K562 (cell line): ENCODE data around the gene SLC12A9. TPM values are rescaled to one million over a fixed set of nuclear protein-coding genes. Genes with fewer than 3 reads are reported as not detected.

Source experiments
- ASH1L ChIP-seq: fragments of 450-650 bp; IDR thresholded peaks from 2 replicates; pipeline ENCODE4 v1.6.1; 2018; ENCODE audit warnings: borderline replicate concordance, mild to moderate bottlenecking, low read depth; ENCODE audit not compliant: partially characterized antibody
- EGR1 ChIP-seq: fragments of 450-650 bp; conservative IDR thresholded peaks from 2 replicates; pipeline ENCODE4 v1.6.1; 2017; ENCODE audit warnings: mild to moderate bottlenecking
- MBD2 ChIP-seq: sonication (generic); IDR thresholded peaks from 2 replicates; pipeline ENCODE4 v1.6.1; 2016; ENCODE audit warnings: low read depth, borderline replicate concordance
- NFYB ChIP-seq: IDR thresholded peaks from 2 replicates; pipeline ENCODE4 v1.6.1; 2011; ENCODE audit warnings: mild to moderate bottlenecking, moderate library complexity; ENCODE audit not compliant: insufficient read length; ENCODE audit errors: extremely low read depth
- NR2C2 ChIP-seq, 2 experiments: fragments of 200-800 bp in 1 of 2; sonication (Bioruptor generic) in 1 of 2; sonication (generic) in 1 of 2; formaldehyde crosslinking in 1 of 2; IDR thresholded peaks; 2 replicates each; pipeline versions ENCODE4 v1.6.1 to v1.8.0; 2016 to 2022; ENCODE audit warnings: mild to moderate bottlenecking in 1 of 2, missing compliant biosample characterization in 1 of 2, missing genetic modification characterization in 1 of 2, missing genetic modification reagents in 1 of 2
- PML ChIP-seq: IDR thresholded peaks from 2 replicates; pipeline ENCODE4 v1.6.1; 2012; ENCODE audit warnings: low read length, inconsistent platforms
- POLR2B ChIP-seq: fragments of 450-650 bp; IDR thresholded peaks from 2 replicates; pipeline ENCODE4 v1.6.1; 2018; ENCODE audit warnings: low read depth; ENCODE audit not compliant: partially characterized antibody
- ZNF444 ChIP-seq: fragments of 250-450 bp; sonication (Bioruptor Pico); IDR thresholded peaks from 2 replicates; pipeline ENCODE4 v1.4.0; 2020; ENCODE audit warnings: mild to moderate bottlenecking, moderate library complexity
- ZNF778 ChIP-seq: fragments of 450-650 bp; formaldehyde crosslinking; IDR thresholded peaks from 2 replicates; pipeline ENCODE4 v1.4.0; 2020; ENCODE audit warnings: mild to moderate bottlenecking, moderate library complexity
- polyA plus RNA-seq, 8 experiments: library from polyadenylated mRNA; depleted of rRNA in 4 of 8; stranded (reverse) in 5 of 8; unstranded in 3 of 8; fragments of >200 nt; fragmentation: Nextera tagmentation in 2 of 8; fragmentation: Illumina TruSeq in 1 of 8; extraction: Ambion mirVana in 2 of 8; extraction: Trizol in 1 of 8; gene quantifications; 2 replicates each; pipeline versions ENCODE4 v1.2.1 to v1.2.3, GENCODE V29; 2011 to 2014; ENCODE audit warnings: inconsistent platforms in 1 of 8, missing spikeins in 1 of 8
- total RNA-seq, 7 experiments: library from RNA; depleted of rRNA in 6 of 7; stranded (reverse); fragments of >200 nt in 6 of 7; fragmentation: Illumina TruSeq in 2 of 7; extraction: Trizol in 2 of 7; gene quantifications; 2 replicates each; pipeline versions ENCODE4 v1.2.1 to v1.2.3, GENCODE V29; 2011 to 2021; ENCODE audit warnings: low replicate concordance in 1 of 7
- TF ChIP-seq, protein P1 (sequence below), 3 experiments: fragments of 200-800 bp in 1 of 3; fragments of 250-450 bp in 1 of 3; fragments of 450-650 bp in 1 of 3; sonication (Bioruptor Pico) in 1 of 3; sonication (Bioruptor generic) in 1 of 3; formaldehyde crosslinking in 1 of 3; IDR thresholded peaks; 2 replicates each; pipeline versions ENCODE4 v1.6.1 to v1.8.0; 2016 to 2022; ENCODE audit warnings: mild to moderate bottlenecking in 2 of 3, missing genetic modification characterization in 2 of 3, missing compliant biosample characterization in 1 of 3, moderate library complexity in 1 of 3
- TF ChIP-seq, protein P2 (sequence below): sonication (generic); formaldehyde crosslinking; IDR thresholded peaks from 2 replicates; pipeline ENCODE4 v1.8.0; 2022; ENCODE audit warnings: mild to moderate bottlenecking, missing genetic modification reagents
- TF ChIP-seq, protein P3 (sequence below): sonication (generic); formaldehyde crosslinking; IDR thresholded peaks from 2 replicates; pipeline ENCODE4 v1.8.0; 2023; ENCODE audit warnings: missing genetic modification reagents, mild to moderate bottlenecking, borderline replicate concordance

The SLC12A9 gene
- total and polyA plus RNA-seq, 9 of the 15 experiments (the other 6 are each of a cell fraction or from before 2014, with no cell fraction given) = 0.06 to 20.2 (median 10.7) TPM

DNA sequence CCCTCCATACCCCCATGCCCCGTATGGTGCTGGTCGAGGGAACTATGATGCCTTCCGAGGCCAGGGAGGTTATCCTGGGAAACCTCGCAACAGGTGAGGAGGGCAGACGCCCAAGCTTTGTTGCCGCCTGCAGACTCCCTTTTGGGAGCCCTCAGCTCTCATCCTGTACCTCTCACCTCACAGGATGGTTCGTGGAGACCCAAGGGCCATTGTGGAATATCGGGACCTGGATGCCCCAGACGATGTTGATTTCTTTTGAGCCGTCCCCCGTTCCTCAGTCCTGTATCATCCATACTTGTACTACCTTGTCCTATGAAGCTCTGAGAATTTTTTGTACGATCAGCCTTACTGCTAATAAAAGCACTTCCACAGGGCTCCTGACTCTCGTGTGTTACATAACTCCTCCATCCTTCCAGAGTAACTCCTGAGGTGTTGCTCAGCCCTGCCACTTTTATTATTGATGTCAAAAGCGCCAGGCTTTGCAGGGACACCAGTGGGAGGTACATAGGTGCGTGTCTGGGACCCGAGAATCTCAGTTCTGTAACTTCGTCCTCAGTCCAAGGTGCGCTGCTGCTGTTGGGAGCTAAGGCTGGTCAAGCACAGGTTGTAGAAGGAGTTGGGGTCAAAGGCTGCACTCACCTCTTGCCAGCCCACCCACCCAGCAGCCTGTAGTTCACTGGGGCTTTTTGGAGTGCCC lies 35.9 kb downstream of the SLC12A9 start (continued):
- TF ChIP-seq, protein P1, sequence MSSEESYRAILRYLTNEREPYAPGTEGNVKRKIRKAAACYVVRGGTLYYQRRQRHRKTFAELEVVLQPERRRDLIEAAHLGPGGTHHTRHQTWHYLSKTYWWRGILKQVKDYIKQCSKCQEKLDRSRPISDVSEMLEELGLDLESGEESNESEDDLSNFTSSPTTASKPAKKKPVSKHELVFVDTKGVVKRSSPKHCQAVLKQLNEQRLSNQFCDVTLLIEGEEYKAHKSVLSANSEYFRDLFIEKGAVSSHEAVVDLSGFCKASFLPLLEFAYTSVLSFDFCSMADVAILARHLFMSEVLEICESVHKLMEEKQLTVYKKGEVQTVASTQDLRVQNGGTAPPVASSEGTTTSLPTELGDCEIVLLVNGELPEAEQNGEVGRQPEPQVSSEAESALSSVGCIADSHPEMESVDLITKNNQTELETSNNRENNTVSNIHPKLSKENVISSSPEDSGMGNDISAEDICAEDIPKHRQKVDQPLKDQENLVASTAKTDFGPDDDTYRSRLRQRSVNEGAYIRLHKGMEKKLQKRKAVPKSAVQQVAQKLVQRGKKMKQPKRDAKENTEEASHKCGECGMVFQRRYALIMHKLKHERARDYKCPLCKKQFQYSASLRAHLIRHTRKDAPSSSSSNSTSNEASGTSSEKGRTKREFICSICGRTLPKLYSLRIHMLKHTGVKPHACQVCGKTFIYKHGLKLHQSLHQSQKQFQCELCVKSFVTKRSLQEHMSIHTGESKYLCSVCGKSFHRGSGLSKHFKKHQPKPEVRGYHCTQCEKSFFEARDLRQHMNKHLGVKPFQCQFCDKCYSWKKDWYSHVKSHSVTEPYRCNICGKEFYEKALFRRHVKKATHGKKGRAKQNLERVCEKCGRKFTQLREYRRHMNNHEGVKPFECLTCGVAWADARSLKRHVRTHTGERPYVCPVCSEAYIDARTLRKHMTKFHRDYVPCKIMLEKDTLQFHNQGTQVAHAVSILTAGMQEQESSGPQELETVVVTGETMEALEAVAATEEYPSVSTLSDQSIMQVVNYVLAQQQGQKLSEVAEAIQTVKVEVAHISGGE (CRISPR knock-in tag; IDR thresholded peaks at IDR 0.05) = no peak
- TF ChIP-seq POLR2B (peak; percentile 9), ZNF778 (CRISPR knock-in tag) (no peak), ASH1L (no peak), ZNF444 (CRISPR knock-in tag) (no peak), EGR1 (no peak), NFYB (no peak), MBD2 (0 out of 2 replicates have a peak, but pooled peaks have one; percentile 1), NR2C2 (CRISPR knock-in tag; IDR thresholded peaks at IDR 0.05) (peak; percentile 38; the same call in 1 of the 2 replicates), NR2C2 (tag; IDR thresholded peaks at IDR 0.05) (no peak), PML (peak; percentile 12; the same call in 1 of the 2 replicates)
- TF ChIP-seq, protein P2, sequence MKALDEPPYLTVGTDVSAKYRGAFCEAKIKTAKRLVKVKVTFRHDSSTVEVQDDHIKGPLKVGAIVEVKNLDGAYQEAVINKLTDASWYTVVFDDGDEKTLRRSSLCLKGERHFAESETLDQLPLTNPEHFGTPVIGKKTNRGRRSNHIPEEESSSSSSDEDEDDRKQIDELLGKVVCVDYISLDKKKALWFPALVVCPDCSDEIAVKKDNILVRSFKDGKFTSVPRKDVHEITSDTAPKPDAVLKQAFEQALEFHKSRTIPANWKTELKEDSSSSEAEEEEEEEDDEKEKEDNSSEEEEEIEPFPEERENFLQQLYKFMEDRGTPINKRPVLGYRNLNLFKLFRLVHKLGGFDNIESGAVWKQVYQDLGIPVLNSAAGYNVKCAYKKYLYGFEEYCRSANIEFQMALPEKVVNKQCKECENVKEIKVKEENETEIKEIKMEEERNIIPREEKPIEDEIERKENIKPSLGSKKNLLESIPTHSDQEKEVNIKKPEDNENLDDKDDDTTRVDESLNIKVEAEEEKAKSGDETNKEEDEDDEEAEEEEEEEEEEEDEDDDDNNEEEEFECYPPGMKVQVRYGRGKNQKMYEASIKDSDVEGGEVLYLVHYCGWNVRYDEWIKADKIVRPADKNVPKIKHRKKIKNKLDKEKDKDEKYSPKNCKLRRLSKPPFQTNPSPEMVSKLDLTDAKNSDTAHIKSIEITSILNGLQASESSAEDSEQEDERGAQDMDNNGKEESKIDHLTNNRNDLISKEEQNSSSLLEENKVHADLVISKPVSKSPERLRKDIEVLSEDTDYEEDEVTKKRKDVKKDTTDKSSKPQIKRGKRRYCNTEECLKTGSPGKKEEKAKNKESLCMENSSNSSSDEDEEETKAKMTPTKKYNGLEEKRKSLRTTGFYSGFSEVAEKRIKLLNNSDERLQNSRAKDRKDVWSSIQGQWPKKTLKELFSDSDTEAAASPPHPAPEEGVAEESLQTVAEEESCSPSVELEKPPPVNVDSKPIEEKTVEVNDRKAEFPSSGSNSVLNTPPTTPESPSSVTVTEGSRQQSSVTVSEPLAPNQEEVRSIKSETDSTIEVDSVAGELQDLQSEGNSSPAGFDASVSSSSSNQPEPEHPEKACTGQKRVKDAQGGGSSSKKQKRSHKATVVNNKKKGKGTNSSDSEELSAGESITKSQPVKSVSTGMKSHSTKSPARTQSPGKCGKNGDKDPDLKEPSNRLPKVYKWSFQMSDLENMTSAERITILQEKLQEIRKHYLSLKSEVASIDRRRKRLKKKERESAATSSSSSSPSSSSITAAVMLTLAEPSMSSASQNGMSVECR (CRISPR knock-in tag) = 0 out of 2 replicates have a peak, but pooled peaks have one; percentile 25
- TF ChIP-seq, protein P3, sequence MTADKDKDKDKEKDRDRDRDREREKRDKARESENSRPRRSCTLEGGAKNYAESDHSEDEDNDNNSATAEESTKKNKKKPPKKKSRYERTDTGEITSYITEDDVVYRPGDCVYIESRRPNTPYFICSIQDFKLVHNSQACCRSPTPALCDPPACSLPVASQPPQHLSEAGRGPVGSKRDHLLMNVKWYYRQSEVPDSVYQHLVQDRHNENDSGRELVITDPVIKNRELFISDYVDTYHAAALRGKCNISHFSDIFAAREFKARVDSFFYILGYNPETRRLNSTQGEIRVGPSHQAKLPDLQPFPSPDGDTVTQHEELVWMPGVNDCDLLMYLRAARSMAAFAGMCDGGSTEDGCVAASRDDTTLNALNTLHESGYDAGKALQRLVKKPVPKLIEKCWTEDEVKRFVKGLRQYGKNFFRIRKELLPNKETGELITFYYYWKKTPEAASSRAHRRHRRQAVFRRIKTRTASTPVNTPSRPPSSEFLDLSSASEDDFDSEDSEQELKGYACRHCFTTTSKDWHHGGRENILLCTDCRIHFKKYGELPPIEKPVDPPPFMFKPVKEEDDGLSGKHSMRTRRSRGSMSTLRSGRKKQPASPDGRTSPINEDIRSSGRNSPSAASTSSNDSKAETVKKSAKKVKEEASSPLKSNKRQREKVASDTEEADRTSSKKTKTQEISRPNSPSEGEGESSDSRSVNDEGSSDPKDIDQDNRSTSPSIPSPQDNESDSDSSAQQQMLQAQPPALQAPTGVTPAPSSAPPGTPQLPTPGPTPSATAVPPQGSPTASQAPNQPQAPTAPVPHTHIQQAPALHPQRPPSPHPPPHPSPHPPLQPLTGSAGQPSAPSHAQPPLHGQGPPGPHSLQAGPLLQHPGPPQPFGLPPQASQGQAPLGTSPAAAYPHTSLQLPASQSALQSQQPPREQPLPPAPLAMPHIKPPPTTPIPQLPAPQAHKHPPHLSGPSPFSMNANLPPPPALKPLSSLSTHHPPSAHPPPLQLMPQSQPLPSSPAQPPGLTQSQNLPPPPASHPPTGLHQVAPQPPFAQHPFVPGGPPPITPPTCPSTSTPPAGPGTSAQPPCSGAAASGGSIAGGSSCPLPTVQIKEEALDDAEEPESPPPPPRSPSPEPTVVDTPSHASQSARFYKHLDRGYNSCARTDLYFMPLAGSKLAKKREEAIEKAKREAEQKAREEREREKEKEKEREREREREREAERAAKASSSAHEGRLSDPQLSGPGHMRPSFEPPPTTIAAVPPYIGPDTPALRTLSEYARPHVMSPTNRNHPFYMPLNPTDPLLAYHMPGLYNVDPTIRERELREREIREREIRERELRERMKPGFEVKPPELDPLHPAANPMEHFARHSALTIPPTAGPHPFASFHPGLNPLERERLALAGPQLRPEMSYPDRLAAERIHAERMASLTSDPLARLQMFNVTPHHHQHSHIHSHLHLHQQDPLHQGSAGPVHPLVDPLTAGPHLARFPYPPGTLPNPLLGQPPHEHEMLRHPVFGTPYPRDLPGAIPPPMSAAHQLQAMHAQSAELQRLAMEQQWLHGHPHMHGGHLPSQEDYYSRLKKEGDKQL (CRISPR knock-in tag) = 0 out of 2 replicates have a peak, but pooled peaks have one; percentile 8
